GM04503 (cell line): ENCODE measurements around the gene PCDHA11.
"Not testable (repeated sequence)": the region's sequence is repeated elsewhere in the genome, so short reads cannot be mapped to it uniquely, and the experiment has no call there.

Source experiments
- DNase-seq: peaks from one replicate; pipeline ENCODE4 v3.0.0-alpha.2; 2012; ENCODE audit warnings: low read depth

PCDHA11 gene

DNA sequence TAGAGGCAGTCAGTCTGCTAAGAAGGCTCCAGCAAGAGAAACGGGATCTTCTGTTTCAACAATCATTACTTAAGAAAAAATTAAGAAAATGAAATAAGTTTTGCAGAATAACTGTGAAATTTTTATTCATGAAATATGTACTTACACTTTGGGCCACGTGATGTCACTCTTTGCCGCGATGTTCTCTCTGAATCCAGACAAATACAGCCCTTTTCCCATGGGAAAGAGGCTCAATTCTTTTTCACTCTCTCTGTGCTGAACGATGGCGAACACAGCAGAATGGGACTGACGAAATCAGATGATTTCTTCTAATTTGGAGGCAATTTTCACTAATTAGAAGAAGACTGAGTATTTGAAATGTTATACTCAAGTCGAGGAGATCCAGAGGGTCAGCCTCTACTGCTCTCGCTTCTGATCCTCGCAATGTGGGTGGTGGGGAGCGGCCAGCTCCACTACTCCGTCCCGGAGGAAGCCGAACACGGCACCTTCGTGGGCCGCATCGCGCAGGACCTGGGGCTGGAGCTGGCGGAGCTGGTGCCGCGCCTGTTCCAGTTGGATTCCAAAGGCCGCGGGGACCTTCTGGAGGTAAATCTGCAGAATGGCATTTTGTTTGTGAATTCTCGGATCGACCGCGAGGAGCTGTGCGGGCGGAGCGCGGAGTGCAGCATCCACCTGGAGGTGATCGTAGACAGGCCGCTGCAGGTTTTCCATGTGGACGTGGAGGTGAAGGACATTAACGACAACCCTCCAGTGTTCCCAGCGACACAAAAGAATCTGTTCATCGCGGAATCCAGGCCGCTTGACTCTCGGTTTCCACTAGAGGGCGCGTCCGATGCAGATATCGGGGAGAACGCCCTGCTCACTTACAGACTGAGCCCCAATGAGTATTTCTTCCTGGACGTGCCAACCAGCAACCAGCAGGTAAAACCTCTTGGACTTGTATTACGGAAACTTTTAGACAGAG is 20.3 kb upstream of the PCDHA11 start, which contains the start of gene PCDHA9:
PCDHA9 (plus strand) TSS at position 244 of the 964 bp plus-strand sequence; CDS start at position 358, 114 bp downstream.
- not testable (repeated sequence) for DNase-seq

DNA sequence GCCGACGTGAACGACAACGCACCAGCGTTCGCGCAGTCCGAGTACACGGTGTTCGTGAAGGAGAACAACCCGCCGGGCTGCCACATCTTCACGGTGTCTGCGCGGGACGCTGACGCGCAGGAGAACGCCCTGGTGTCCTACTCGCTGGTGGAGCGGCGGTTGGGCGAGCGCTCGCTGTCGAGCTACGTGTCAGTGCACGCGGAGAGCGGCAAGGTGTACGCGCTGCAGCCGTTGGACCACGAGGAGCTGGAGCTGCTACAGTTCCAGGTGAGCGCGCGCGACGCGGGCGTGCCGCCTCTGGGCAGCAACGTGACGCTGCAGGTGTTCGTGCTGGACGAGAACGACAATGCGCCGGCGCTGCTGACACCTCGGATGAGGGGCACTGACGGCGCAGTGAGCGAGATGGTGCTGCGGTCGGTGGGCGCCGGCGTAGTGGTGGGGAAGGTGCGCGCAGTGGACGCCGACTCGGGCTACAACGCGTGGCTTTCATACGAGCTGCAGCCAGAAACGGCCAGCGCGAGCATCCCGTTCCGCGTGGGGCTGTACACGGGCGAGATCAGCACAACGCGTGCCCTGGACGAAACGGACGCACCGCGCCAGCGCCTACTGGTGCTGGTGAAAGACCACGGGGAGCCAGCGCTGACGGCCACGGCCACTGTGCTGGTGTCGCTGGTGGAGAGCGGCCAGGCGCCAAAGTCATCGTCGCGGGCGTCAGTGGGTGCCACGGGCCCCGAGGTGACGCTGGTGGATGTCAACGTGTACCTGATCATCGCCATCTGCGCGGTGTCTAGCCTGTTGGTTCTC is 18.7 kb upstream of the PCDHA11 start:
- DNase-seq, result not testable (repeated sequence)

DNA sequence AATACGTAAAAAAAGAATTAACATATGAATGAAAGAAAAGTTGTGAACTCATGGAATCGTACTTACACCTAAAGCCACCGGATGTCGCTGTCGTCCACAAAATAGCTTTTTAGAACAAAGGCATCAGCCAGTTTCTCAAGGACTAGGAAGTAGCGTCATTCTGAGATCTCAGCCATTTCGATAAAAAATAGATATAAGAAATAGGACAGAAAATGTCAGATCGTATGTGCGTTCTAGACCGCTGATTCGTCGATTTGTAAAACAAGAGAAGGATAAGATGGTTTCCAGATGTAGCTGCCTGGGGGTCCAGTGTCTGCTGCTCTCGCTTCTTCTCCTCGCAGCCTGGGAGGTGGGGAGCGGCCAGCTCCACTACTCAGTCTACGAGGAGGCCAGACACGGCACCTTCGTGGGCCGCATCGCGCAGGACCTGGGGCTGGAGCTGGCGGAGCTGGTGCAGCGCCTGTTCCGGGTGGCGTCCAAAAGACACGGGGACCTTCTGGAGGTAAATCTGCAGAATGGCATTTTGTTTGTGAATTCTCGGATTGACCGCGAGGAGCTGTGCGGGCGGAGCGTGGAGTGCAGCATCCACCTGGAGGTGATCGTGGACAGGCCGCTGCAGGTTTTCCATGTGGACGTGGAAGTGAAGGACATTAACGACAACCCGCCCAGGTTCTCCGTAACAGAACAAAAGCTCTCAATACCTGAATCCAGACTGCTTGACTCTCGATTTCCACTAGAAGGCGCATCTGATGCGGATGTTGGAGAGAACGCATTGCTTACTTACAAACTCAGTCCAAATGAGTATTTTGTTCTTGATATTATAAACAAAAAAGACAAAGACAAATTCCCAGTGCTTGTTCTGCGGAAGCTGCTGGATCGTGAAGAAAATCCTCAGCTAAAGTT is 12.7 kb upstream of the PCDHA11 start, which contains the start of gene PCDHA10:
PCDHA10 (plus strand) TSS at position 126 of the 903 bp plus-strand sequence; CDS start at position 278, 152 bp downstream.
- no peak for DNase-seq

DNA sequence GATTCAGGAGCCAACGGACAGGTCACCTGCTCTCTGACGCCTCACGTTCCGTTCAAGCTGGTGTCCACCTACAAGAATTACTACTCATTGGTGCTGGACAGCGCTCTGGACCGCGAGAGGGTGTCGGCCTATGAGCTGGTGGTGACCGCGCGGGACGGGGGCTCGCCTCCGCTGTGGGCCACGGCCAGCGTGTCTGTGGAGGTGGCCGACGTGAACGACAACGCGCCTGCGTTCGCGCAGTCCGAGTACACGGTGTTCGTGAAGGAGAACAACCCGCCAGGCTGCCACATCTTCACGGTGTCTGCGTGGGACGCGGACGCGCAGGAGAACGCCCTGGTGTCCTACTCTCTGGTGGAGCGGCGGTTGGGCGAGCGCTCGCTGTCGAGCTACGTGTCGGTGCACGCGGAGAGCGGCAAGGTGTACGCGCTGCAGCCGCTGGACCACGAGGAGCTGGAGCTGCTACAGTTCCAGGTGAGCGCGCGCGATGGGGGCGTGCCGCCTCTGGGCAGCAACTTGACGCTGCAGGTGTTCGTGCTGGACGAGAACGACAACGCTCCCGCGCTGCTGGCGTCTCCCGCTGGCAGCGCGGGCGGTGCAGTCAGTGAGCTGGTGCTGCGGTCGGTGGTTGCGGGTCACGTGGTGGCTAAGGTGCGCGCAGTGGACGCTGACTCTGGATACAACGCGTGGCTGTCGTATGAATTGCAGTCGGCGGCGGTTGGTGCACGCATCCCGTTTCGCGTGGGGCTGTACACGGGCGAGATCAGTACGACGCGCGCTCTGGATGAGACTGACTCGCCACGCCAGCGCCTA is 11.4 kb upstream of the PCDHA11 start:
- no peak for DNase-seq

DNA sequence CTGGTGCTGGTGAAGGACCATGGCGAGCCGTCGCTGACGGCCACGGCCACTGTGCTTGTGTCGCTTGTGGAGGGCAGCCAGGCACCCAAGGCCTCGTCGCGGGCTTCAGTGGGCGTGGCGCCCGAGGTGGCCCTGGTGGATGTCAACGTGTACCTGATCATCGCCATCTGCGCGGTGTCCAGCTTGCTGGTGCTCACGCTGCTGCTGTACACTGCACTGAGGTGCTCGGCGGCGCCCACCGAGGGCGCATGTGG is 10.8 kb upstream of the PCDHA11 start:
- DNase-seq, result no peak

DNA sequence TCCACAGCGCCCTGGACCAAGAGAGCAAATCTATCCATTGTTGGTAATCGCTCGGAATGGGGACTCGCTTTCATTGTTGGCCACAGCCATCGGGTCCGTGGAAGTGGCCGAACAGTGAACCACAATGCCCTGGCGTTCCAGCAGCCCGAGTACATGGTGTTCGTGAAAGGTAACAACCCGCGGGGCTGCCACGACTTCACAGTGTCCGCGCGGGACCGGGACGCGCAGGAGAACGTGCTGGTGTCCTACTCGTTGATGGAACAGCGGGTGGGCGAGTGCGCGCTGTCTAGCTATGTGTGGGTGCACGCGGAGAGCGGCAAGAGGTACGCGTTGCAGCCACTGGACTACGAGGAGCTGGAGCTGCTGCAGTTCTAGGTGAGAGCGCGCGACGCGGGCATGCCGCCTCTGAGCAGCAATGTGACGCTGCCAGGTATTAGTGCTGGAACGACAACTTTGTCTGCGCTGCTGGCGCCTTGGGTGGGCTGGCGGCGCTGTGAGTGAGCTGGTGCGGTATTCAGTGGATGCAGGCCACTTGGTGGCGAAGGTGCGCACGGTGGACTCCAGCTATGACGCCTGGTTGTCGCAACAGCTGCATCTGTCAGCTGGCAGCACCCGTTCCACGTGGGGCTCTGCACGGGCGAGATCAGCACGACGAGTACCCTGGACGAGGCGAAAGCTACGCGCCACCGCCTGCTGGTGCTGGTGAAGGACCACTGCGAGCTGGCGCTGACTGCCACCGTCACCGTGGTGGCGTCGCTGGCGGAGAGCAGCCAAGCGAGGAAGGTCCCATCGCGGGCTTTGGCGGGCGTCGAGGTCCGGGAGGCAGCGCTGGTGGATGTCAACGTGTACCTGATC is 6.1 kb upstream of the PCDHA11 start:
- DNase-seq, result no peak

DNA sequence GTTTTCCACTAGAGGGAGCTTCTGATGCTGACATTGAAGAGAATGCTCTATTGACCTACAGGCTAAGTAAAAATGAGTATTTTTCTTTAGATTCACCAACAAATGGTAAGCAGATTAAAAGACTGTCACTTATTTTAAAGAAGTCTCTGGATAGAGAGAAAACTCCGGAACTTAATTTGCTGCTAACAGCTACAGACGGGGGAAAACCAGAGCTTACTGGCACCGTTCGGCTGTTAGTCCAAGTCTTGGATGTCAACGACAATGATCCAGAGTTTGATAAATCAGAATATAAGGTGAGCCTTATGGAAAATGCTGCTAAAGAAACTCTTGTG is 764 bp downstream of the PCDHA11 start:
- no peak for DNase-seq

DNA sequence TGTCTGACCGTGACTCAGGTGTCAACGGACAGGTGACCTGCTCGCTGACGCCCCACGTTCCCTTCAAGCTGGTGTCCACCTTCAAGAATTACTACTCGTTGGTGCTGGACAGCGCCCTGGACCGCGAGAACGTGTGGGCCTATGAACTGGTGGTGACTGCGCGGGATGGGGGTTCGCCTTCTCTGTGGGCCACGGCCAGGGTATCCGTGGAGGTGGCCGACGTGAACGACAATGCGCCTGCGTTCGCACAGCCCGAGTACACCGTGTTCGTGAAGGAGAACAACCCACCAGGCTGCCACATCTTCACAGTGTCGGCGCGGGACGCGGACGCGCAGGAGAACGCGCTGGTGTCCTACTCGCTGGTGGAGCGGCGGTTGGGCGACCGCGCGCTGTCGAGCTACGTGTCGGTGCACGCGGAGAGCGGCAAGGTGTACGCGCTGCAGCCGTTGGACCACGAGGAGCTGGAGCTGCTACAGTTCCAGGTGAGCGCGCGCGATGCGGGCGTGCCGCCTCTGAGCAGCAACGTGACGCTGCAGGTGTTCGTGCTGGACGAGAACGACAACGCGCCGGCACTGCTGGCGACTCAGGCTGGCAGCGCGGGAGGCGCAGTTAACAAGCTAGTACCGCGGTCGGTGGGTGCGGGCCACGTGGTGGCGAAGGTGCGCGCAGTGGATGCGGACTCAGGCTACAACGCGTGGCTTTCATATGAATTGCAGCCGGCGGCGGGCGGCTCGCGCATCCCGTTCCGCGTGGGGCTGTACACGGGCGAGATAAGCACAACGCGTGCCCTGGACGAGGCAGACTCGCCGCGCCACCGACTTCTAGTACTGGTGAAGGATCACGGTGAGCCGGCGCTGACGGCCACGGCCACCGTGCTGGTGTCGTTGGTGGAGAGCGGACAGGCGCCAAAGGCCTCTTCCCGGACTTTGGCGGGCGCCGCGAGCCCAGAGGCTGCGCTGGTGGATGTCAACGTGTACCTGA is 1.8 kb downstream of the PCDHA11 start:
- no peak for DNase-seq

DNA sequence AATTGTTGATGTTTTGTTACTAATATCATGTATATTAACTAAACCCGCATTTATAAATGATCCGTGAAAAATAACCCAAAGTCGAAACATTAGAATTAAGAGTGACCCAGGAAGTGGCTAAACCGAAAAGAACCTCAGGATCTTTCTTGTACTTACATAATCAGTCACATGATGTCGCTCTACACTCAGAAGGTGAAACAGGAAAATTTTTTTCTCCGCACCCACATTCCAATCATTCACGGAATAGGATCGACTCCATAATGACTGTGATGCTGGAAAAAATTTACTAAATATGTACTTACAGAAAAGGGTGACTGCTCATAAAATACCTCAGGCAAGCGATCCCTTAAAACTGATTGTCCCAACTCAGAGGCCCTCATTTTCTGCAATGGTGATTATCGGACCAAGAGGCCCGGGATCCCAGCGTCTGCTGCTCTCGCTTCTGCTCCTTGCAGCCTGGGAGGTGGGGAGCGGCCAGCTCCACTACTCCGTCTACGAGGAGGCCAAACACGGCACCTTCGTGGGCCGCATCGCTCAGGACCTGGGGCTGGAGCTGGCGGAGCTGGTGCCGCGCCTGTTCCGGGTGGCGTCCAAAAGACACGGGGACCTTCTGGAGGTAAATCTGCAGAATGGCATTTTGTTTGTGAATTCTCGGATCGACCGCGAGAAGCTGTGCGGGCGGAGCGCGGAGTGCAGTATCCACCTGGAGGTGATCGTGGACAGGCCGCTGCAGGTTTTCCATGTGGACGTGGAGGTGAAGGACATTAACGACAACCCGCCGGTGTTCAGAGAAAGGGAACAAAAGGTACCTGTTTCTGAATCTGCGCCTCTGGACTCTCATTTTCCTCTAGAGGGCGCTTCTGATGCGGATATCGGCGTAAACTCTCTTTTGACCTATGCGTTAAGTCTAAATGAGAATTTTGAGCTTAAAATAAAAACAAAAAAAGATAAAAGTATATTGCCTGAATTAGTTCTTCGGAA is 6.6 kb downstream of the PCDHA11 start, which contains the start of gene PCDHA12:
PCDHA12 (plus strand) TSS at position 224 of the 981 bp plus-strand sequence; CDS start at position 389, 165 bp downstream.
- no peak for DNase-seq

DNA sequence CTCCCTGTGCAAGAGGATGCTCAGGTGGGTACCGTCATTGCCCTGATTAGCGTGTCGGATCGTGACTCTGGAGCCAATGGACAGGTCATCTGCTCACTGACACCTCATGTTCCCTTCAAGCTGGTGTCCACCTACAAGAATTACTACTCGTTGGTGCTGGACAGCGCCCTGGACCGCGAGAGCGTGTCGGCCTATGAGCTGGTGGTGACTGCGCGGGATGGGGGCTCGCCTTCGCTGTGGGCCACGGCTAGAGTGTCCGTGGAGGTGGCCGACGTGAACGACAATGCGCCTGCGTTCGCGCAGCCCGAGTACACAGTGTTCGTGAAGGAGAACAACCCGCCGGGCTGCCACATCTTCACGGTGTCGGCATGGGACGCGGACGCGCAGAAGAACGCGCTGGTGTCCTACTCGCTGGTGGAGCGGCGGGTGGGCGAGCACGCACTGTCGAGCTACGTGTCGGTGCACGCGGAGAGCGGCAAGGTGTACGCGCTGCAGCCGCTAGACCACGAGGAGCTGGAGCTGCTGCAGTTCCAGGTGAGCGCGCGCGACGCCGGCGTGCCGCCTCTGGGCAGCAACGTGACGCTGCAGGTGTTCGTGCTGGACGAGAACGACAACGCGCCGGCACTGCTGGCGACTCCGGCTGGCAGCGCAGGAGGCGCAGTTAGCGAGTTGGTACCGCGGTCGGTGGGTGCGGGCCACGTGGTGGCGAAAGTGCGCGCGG is 7.9 kb downstream of the PCDHA11 start:
- not testable (repeated sequence) for DNase-seq

DNA sequence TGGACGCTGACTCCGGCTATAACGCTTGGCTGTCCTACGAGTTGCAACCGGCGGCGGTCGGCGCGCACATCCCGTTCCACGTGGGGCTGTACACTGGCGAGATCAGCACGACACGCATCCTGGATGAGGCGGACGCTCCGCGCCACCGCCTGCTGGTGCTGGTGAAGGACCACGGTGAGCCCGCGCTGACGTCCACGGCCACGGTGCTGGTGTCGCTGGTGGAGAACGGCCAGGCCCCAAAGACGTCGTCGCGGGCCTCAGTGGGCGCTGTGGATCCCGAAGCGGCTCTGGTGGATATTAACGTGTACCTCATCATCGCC is 8.5 kb downstream of the PCDHA11 start:
- DNase-seq, result no peak

DNA sequence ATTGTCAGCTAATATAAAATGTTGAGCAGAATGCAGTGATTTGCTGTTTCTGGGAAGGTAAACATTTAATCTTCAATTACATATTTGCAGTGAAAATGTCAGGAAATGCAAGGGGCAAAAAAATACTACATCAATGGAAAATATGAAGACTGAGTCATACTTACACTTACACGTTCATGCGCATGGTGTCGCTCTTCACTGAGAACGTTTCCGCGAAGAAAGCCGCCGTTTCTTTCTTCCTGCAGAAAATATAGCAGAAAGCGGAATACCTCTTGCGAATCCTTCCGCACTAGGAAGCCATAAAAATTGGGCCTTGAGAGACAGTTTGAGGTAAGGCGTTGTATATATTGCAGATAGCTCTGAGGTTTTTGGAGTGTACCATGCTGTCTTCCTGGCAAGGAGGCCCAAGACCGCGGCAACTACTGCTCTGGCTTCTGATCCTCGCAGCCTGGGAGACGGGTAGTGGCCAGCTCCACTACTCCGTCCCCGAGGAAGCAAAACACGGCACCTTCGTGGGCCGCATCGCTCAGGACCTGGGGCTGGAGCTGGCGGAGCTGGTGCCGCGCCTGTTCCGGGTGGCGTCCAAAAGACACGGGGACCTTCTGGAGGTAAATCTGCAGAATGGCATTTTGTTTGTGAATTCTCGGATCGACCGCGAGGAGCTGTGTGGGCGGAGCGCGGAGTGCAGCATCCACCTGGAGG is 13.3 kb downstream of the PCDHA11 start, which contains the start of gene PCDHA13:
PCDHA13 (plus strand) TSS at position 236 of the 702 bp plus-strand sequence; CDS start at position 381, 145 bp downstream.
- no peak for DNase-seq

DNA sequence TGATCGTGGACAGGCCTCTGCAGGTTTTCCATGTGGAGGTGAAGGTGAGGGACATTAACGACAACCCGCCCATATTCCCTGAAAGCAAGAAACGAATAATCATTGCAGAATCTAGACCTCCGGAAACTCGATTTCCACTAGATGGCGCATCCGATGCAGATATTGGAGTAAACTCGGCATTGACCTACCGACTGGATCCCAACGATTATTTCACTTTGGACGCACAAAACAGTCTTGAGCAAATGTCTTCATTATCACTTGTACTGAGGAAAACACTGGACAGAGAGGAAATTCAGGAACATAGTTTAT is 13.8 kb downstream of the PCDHA11 start:
- no peak for DNase-seq

DNA sequence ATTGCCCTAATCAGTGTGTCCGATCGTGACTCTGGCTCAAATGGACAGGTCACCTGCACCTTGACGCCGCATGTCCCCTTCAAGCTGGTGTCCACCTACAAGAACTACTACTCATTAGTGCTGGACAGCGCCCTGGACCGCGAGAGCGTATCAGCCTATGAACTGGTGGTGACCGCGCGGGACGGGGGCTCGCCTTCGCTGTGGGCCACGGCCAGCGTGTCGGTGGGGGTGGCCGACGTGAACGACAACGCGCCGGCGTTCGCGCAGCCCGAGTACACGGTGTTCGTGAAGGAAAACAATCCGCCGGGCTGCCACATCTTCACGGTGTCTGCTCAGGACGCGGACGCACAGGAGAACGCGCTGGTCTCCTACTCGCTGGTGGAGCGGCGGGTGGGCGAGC is 14.6 kb downstream of the PCDHA11 start:
- DNase-seq, result no peak

DNA sequence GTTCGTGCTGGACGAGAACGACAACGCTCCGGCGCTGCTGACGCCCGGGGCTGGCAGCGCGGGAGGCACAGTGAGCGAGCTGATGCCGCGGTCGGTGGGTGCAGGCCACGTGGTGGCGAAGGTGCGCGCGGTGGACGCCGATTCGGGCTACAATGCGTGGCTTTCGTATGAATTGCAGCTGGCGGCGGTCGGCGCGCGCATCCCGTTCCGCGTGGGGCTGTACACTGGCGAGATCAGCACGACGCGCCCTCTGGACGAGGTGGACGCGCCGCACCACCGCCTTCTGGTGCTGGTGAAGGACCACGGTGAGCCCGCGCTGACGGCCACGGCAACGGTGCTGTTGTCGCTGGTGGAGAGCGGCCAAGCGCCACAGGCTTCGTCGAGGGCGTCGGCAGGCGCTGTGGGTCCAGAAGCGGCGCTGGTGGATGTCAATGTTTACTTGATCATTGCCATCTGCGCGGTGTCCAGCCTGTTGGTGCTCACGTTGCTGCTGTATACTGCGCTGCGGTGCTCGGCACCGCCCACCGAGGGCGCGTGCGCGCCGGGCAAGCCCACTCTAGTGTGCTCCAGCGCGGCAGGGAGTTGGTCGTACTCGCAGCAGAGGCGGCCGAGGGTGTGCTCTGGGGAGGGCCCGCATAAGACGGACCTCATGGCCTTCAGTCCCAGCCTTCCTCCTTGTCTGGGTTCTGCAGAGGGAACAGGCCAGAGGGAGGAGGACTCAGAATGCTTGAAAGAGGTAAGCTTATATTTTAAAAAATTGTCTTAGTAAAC is 15.4 kb downstream of the PCDHA11 start:
- DNase-seq, result no peak

DNA sequence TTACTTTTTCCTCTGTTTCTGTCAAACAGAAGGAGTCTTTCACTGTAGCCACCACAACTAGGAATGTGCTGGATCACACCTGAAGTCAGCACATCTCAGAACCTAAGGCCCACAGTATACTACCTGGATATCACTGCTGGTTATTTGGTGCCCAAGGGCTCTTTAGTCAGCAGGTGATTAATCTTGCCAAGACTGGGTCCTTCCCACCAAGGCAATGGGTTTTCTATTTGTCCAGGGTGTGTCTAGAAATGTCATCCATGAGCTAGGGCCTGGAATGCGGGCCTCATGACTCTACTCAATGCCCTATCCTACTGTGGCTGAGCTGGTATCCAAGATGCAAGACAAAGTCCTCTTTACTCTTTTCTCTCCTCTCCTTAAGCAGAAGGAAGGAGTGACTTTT is 47.6 kb downstream of the PCDHA11 start:
- no peak for DNase-seq
